NCI-H2227 treated with DMSO at 0.1 percent for 48 hours (cell line): ENCODE measurements around the gene ZNF207.
A peak's percentile ranks its signal among the peaks of the same experiment; 100 is the strongest.
"Not testable (repeated sequence)": the region's sequence is repeated elsewhere in the genome, so short reads cannot be mapped to it uniquely, and the experiment has no call there.

Source experiments
- DNase-seq: peaks from one replicate; lab custom pipeline; 2025; lab: John Stamatoyannopoulos, UW

ZNF207 gene

DNA sequence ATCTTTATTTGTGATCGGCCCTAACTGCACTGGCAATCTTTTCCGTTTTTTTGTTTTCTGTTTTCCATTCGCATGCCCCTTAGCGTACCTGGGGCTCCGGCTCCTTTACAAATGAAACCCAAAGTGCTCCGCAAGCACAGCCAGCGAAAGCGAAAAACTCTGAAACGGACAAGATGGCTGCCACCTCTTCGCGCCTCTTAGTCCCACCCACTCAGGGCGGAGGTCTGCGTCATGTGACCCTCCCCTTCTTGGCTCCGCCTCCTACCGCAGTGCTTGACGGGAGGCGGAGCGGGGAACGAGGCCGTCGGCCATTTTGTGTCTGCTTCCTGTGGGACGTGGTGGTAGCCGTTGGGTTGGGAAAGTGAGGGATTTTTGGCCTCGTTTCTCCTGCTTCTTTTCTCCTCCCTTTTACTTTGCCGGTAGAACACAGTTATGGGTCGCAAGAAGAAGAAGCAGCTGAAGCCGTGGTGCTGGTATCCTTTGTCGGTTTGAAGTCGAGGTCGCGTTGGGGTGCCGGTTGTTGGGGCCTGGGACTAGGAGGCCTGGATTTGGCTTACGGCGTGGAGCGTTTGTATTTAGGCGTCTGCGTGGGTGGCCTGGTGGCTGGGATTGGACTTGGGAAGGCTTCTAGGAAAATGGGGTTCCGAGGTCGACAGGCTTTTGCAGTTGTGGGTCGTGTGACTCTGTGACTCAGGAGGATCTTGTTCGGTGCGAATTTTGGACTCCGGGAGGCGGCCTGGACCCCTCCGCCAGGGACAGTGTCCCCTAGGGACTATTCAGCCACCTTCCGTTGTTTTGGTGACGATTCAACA, at the start of gene ZNF207:
ZNF207 (plus strand) TSS at position 304 of the 812 bp plus-strand sequence; CDS start at position 433, 129 bp downstream.
- peak; percentile 87 for DNase-seq

DNA sequence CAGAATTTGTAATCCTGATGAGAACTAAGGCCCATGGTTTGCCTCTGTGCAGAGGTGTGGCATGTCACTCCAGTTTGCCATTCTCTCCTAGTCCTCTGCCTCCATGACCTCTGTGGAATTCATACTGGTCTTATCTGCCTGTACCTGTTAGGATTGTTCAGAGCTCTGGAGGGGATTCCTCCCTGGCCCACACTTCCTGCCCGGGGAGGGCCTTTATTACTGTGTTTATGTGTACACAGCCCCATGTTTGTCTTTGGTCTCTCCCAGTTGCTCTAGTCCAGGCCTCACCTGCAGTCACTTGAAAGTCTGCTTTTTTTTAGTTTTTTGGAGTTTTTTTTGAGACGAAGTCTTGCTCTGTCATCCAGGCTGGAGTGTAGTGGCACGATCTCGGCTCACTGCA, 47.9 kb upstream of the ZNF207 start:
- no peak for DNase-seq

DNA sequence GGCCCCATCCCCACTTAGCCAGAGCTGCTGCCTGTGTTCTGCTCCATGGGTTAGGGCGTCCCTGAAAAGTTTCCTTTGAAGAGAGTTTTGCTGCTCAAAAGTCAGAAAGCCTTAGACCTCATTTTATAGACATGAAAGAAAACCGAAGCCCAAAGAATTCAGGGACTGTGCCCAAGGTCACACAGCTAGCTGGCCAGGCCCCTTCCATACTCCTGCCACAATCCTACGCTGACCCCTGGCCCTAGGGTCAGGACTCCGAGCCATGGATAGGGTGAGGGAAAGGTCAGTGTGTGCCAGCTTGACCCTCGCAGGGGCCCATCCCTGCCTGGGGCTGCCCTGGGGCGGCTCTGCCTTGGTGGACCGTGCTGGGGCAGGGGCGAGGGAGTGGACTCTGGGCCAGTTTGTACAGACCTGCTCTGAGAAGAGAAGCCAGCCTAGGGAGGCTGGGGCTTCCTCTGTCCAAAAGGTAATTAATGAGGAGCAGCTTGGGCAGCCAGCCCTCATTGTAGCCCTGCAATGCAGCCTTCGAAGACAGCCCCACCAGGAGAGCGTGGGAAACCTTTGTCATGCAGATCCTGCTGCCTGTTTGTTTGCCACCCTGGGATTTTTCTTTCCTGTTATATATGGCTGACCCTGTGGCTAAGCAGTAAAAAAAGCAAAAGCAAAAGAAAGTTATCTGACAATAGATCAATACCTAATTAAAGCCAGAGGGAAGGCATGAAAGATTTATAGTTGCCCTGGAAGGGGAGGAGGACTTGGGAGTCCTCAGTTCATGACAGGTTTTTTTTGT, 46.9 kb upstream of the ZNF207 start:
- no peak for DNase-seq

DNA sequence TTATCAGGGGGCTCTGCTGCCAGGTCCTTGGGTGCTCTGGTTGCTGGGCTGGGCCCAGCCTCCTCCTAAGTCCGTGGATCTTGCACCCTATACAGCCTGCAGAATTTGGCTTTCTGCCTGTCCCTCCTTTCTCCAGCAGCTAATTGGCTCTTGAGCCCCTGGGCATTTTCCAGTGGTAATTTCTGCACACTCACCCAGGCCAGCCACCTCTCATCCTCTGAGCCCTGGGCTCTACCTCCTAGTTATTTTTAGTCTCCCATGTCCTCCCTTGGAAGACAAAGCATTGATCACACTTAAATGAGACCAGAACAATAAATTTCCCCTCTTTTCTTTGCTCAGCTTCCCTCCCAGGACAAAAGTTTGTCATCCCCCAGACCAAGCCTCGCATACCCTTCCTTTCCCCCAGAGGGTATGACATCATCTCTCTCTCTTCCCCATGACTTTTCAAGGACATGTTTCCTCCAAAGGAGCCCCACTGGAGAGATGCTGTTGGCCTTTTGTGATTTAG, 46.1 kb upstream of the ZNF207 start:
- DNase-seq: no peak

DNA sequence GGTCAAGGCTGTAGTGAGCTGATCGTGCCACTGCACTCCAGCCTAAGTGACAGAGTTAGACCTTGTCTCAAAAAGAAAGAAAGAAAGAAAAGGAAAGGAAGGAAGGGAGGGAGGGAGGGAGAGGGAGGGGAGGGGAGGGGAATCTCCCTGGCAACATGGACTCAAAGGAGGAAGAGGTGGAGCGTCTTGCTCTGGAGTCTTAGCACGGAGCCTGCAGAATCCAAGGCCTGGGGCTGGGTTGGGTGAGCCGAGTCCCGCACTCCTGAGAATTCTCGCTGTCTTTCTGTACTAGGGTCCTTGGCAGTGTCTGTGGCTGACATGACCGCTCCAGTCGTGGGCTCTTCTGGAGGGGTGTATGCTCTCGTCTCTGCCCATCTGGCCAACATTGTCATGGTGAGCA, 44.9 kb upstream of the ZNF207 start:
- no peak for DNase-seq

DNA sequence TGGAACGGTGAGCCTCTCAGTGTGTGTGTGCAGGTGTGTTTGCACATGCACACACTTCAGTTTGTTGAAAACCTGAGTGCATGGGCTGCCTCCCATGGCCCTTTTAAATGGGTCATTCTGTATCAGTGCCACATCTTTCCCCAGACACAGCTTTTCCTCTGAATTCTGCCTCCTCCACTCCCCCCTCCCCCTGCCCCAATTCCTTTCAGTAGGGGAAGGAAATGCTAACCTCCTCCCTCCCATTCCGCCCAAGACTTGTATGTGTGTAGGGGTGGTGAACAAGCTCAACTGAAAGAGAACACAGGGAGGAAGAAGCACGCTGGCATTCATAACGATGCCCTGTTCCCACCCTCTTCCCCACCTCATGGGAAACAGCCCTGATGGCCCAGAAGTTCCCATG, 42.3 kb upstream of the ZNF207 start:
- DNase-seq: no peak

DNA sequence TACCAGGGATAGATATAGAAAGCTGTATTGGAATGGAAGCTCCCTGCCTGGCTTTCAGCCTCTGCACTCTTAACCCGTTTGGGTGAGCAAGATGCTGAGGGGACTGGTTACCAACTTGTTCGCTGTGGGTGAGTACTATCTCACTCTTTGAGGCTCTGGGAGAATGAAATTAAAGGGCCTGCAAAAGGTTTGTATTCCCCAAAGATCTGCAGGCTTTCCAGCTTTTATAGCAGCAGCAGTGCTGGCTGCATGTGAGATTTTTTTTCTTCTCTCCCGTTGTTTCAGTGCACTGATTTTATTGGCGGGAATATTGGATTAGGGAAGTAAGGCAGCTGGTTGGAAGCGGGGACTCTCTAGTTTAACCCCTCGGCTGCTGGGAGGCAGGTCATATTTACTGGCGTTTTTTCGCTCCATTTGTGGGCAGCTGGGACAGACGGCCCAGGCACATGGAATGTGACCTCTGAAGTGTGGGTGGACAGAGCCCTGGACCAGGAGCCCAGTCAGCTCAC, 38.9 kb upstream of the ZNF207 start:
- peak; percentile 9 for DNase-seq

DNA sequence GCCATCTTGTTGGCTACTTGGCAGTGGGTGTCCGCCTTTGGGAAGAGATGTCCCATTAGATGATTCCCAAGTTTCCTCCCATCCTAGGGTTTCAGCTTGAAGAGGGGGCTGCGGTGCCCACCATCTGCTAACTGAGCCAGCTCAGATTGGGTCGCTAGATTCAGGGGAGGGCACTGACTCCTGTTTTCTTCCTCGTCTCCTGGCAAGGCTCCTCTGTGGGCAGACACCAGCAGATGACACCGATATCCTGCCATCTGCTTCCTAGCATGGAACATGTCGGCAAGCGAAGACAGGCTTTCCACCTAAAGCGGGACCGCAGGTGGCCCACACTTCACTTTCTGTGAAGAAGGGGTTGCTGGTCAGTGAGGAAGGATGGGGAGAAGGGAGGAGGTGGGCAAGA, 35.3 kb upstream of the ZNF207 start:
- no peak for DNase-seq

DNA sequence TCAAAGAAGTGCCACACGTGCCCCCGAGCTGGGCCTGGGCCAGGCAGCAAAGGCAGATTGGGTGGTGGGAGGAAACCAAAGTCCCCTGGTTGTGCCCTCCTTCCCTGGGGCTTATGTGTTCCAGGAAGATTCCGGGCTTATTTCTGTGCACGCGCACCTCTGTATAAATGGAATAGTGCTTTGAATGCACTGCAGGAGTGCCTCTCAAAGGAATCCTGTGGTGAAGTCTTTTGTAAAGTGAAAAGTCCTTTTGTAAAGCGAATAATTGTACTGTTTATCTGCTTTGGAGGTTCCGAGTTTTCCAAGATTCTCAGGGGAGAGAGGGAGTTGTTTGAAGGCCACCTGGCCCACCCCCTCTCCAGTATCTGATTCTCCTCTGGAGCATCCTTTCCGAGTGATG, 34.8 kb upstream of the ZNF207 start:
- DNase-seq: peak; percentile 10

DNA sequence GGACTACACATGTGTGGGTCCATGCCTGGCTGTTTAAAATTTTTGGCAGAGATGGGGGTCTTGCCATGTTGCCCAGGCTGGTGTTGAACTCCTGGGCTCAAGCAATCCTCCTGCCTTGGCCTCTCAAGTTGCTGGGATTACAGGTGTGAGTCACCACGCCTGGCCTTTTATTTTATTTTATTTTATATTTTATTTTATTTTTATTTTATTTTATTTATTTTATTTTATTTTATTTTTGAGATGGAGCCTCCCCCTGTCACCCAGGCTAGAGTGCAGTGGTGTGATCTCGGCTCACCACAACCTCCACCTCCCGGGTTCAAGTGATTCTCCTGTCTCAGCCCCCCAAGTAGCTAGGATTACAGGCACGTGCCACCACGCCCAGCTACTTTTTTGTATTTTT, 33.3 kb upstream of the ZNF207 start:
- DNase-seq: not testable (repeated sequence)

DNA sequence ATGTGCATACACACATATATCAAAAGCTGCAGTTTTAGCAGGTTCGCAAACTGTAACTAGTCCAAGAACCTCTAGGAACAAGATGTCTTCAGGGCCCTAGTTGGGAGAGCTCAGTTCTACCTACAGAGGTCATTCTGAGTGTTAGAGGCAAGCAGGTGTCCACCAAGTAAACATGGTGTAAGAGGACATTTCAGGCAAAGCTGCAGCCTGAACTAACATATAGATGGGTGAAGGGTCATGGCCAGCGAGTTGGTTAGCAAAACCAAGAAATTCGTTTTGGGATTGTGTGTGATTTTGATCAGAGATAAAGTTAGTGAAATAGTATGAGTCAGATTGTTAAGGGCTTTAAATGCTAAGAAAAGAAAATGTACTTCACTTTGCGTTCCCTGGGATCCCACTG, 32.6 kb upstream of the ZNF207 start:
- no peak for DNase-seq

DNA sequence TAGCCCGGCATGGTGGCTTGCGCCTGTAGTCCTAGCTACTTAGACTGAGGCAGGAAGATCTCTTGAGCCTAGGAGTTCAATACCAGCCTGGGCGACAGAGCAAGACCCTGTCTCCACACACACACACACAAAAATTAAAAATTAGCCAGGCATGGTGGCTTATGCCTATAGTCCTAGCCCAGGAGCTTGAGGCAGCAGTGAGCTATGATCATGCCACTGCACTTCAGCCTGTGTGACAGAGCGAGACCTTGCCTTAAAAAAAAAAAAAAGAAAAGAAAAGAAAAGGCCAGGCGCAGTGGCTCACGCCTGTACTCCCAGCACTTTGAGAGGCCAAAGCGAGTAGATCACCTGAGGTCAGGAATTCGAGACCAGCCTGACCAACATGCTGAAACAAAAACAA, 31.9 kb upstream of the ZNF207 start:
- DNase-seq: no peak

DNA sequence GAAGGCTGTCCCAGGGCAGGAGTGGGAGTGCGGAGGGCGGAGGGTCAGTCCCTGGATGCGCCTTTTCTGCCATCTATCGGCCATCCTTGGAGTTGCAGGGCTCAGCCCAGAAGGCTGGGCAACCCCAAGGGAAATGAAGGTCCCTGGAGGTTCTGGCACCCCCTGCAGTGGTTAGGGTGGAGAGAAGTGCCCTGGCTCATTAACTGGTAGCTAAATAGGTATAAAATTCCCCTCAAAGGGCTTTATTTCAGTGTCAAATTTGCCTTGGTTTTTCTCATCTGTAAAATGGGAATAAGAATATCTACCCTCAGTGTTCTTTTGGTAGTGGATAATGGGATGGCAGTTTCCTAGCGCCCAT, 30.4 kb upstream of the ZNF207 start:
- no peak for DNase-seq

DNA sequence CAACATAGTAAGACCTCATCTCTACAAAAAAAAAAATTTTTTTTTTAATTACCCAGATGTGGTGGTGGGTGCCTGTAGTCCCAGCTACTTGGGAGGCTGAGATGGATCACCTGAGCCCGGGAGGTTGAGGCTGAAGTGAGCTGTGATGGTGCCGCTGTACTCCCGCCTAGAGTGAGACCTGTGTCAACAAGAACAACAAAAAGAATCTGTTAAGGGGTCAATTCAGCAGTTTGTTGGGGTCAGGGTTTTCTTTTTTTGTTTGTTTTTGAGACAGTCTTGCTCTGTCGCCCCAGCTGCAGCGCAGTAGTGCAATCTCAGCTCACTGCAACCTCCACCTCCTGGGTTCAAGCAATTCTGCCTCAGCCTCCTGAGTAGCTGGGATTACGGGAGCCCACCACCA, 29.9 kb upstream of the ZNF207 start:
- not testable (repeated sequence) for DNase-seq

DNA sequence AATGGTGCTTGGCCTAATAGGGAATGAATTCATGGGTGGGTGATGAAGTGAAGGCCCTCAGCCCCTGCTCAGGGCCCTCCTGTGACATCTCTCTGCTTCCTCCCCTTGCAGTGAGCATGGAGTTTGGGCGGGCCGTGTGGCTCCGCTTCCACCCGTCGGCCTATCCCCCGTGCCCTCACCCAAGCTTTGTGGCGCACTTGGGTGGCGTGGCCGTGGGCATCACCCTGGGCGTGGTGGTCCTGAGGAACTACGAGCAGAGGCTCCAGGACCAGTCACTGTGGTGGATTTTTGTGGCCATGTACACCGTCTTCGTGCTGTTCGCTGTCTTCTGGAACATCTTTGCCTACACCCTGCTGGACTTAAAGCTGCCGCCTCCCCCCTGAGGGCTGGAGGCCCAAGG, 29.1 kb upstream of the ZNF207 start:
- no peak for DNase-seq

DNA sequence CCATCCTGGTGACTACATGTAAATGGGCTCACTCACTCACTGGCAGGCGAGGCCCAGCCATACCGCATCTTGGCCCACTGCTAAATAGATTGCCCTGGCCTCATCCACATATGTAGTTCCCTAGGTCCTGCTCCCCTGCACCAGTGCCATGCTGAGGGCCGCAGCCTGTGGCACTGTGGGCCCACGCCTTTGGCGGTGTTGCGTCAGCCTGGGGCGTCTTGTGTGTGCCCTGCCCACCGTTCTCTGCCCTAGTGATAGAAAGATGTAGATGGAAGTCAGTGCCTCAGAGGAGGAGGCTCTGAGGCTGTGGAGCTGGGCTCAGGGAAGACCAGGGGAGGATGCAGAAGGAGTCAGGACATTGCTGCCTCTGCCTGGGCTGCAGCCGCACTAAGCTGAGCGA, 26.9 kb upstream of the ZNF207 start:
- DNase-seq: no peak

DNA sequence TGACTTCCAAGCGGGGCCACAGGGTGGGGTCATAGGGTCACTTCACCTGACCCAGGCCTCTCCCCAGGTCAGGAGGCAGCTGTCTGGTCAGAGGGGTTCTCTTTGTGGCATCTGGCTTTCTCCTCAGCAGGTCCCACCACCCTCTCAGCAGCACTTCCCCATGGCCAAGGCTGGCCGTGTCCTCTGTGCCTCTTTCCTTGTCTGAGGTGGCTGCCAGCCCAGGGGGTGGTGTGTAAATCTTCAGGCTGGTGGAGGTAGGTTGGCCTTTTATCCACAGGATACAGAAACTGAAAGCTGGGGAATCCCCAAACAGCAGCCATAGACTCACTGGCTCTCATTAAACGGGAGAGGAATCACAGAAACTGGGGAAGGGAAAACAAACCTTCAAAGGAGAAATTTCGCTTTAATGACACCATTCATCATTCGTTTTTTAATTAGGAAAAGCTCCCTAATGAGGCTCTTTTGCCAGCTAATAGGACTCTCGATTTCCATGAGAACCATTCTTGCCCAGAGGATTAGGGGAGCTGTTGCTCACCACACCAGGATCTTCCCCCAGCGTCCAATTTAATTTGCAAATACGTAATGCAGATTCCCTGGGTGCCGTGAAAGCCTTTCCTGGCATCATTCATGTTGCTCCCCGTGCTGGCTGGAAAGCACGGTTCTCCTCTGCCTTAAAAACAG, 26.0 kb upstream of the ZNF207 start:
- no peak for DNase-seq

DNA sequence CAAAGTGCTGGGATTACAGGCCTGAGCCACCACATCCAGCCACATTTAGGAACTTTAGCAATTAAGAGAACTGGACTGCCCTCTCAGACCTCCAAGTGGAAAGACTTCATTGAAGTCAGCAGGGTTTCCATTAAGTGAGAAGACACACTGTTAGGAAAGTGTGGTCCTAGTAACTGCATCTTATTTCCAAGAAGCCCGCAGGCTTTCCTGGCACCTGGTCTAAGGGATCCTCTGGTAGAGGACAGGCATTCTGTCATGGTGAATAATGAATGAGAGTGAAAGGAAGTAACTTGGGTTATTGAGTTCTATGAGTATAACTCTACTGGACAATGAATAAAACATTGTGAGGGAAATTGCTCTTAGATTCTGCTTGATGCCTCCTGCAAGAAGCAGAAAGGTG, 22.0 kb upstream of the ZNF207 start:
- DNase-seq: no peak

DNA sequence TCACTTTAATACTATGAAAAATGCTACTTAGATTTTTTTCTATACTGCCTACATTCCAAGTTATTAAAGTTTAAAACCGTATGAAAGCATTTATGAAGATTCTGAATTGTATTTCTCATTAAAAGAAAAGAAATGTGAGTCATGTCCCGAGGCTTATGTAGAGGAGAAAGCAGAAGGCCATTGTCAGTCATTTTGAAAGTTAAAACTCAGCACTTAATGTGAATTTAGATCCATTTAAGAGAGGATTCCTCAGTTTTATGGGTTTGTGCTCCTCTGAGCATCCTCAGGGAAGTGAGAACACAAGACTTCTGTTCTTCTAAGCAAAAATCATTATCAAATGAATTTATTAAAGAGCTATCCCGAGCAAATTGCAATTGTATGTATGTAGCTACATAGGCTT, 19.8 kb upstream of the ZNF207 start:
- DNase-seq: no peak

DNA sequence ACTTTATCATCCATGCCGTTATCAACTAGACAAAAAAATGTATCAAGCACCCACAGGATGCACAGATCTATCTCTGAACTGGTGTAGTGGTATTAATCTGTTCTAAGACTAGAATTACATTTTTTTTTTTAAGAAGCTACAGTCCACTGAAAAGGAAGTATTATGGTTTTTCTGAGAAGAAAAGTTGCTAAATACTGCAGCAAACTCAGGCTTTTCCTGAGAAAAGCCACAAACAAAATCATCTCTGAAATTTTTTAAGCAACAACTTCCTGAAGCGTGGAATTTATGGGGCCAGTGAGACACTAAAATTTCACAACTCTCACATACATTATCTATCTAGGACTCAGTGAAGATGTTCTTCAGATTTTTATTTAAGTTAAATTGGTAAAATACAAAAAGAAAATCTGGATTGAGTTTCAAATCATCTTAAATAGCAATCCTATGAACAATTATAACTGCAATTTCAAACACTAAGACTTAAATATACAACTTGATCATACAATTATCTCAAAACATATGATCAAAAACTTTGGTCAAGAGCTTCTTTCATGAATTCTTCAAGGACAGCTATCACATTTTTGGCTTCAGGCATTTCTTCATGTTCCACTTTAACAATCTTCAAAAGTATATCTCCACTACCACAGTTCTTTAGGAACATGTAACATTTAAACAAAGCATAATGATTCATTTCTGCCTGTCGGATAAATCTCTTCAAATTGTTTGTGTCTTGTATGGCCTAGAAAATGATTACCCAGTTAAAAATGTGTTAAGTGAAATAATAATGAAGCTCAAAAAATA, 18.5 kb upstream of the ZNF207 start:
- no peak for DNase-seq

DNA sequence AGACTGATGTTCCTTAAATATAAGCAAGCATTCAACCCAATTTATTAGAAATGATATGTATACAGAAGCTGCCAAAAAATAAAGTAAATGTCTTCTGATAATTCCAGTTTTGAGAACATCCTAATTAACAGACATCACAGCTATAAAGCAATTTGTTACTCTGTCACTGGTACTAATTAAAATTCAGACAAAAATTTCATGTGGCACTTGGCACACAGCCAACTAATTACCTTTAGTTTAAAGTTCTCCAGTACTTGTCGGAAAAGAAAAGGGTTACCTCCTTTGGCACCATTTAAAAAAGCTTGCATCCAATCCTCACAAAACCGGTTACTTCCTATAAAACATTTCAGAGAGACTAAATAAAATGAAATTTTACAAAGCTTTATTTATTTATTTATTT, 16.8 kb upstream of the ZNF207 start:
- DNase-seq: no peak

DNA sequence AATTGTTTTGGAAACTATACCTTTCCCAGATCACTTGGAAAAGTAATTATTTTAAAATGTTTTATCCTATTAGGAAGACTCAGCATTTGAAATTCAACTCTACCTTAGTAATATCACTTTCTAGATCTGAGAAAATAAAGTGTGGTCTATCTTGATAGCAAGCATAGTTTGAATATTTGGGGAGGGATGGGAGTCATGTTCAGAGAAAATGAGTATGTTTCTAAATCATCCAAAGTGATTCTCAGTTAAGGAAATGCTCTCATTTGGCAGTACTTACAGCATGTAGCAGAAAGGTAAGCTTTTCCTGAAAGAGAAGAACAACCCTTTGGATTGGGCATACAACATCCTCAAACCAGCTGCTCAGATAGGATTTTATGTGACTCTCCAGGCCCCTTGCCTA, 14.9 kb upstream of the ZNF207 start:
- no peak for DNase-seq
